NCI-H1105 (cell line): ENCODE data around the gene TAC3.
"Not testable (repeated sequence)": the region's sequence is repeated elsewhere in the genome, so short reads cannot be mapped to it uniquely, and the experiment has no call there.

ENCODE experiments used
- DNase-seq: peaks from one replicate; lab custom pipeline; 2025; lab: John Stamatoyannopoulos, UW

The TAC3 gene

DNA sequence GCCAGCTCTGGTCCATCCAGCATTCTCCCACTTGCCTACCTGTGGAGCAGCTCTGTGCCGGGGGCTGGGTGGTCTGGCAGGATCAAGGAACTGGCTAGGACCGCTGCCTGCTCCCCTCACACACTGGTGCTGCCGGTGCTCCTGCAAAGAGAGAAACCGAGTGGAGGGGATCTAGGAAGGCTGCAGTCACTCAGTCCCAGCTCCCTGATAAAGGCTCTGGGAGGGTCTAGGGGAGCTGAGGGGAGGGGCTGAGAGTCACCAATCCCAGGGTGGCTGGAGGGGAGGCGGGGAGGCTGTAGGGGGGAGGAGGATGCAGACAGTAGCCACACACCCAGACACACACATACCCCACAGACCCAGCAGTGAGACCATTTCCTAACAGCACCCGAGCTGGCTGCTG lies at the start of gene TAC3:
Gene TAC3 (minus strand): TSS at position 182 of the 400 bp plus-strand sequence. CDS start 732 bp downstream, outside the sequence.
- DNase-seq, result no peak

DNA sequence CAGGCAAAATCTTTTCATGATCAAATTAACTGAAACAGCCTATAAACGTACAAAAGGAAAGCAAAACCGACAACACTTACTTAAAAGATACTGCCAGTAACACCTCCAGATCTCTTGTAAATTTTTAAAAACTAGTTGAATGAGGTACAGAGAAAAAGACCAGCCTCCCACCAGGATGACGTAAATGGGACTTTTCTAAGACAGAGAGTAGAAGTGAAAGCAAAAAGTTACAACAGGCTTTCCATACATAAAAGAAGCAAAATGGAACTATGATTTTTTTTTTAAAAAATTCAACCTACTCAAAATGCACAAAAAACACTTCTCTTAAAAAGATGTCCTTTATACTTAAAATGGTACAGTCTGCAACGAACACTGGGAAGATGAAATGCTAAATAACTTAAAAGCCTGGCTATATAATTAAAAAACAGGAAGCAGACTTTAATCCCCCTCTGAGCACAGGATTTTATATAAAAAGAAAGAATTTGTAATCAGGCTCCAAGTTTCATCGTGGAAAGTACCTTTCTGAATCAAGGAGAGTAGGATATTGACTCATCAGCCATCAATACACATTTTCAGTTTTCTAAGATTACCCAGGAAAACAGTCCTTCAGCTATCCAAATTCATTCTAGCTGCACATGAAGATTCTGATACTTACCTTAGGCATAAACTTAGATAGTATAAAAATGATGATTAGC lies 47.8 kb upstream of the TAC3 start:
- DNase-seq, result no peak

DNA sequence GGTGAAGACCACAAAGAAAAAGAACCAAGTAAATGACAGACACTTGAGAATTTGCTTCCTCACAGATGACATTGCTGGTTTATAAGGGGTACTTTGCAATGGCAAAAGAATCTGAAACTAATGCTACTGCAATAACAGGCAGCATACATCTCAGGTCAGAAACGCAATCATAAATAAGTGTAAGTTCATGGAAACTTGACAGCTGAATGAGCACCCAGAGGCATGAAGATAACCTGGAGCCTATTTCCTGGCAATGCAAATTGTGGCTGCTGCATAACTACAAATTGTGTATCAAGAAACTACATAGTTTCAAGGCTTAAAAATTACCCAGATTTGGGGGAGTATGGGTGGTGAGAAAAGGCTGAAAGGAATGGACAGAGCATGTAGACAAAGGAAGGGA lies 42.1 kb upstream of the TAC3 start:
- no peak for DNase-seq

DNA sequence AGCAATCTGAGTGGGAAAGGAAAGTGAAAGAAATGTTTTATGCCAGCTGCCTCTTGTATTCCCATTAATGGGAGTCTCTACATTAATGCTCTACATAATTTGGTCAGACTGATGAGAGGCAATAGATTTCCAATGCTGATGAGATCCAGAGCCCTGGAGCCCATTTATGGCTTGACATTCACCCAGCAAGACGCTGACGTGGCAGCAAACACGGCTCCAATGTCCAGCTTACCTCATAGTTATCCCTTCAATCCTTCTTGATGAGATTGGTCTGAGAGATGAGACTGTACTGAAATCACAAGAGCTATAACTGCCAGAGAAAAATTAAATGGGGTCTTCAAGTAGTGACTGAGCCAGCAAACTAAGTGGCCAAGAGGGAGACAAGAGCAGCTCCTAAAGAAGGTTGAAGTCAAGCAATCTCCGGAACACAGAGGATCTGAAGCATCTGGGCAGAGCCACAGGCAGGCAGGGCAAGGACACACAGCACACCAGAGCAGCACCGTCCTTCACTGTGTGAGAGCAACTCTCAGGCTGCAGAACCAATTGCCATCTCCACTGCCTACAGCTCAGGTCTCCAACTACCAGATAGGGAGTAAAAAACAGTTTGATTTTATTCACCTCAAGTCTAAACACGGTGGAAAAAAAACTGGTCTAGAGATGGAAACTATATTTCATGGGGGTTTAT lies 40.9 kb upstream of the TAC3 start:
- DNase-seq, result no peak

DNA sequence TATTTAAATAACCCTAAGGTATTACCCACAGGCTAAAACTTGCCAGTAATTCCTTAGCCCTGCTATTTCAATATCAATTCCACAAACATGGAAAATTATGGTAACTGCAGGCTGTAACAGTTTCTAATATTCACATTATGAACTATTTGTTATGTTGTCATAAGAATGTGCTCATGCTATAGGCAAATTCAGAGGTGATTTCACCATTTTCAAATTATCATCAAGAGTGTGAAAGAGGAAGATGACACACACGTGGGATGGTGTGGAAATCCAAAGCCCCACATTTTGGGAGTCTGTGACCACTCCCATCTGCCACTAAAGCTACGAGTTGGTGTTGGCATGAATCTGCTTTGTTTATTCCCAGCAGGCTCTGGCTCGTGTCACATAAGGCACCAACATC lies 39.5 kb upstream of the TAC3 start:
- no peak for DNase-seq

DNA sequence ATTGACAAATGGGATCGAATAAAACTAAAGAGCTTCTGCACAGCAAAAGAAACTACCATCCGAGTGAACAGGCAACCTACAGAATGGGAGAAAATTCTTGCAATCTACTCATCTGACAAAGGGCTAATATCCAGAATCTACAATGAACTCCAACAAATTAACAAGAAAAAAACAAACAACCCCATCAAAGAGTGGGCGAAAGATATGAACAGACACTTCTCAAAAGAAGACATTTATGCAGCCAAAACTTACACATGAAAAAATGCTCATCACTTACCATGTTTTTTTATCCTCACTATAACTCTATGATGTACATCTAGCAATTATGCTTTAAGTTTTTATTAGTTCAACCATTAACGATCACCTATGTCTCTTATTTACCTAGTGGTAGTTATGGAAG lies 37.6 kb upstream of the TAC3 start:
- not testable (repeated sequence) for DNase-seq

DNA sequence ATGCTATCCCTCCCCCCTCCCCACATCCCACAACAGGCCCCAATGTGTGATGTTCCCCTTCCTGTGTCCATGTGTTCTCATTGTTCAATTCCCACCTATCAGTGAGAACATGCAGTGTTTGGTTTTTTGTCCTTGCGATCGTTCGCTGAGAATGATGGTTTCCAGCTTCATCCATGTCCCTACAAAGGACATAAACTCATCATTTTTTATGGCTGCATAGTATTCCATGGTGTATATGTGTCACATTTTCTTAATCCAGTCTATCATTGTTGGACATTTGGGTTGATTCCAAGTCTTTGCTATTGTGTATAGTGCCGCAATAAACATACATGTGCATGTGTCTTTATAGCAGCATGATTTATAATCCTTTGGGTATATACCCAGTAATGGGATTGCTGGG lies 36.8 kb upstream of the TAC3 start:
- not testable (repeated sequence) for DNase-seq

DNA sequence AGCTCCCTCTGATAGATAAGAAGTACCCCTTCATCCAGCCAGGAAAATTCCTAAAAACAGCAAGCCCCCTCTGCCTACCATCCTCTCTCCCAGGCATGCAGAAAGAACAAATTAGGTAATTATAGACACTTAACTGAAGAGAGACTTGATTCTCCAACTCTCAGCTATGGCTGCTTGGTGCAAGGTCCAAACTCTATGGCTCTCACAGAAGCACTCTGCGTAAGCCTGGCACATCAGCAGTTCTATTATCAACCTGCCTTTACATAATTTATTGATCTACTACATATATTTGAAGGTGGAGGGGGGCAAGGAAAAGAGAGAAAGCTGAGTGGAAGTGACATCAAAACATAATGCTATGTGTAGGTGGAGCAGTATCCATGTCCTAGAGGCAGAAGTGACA lies 34.7 kb upstream of the TAC3 start:
- DNase-seq, result no peak

DNA sequence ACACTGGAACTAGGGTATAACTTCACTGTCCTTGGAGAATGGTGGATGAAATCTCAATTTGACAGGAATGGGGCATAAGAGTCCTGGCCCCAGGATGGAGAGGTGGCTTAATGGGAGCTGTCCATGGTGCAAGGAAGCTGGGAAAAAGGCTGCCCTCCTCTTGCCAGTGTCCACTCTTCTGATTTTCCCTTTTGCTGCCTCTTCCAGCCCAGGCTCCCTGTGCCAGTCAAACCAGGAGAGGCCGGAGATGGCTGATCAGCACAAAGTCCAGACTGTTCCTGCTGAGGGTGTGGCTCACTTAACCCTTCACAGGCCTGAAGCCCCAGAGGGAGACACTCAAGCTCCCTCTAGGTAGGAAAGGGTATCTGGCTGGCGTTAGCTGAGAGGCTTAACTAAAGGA lies 33.6 kb upstream of the TAC3 start, which contains the start of gene MYO1A:
Gene MYO1A (minus strand): TSS at position 240 of the 400 bp plus-strand sequence. CDS start 1,806 bp downstream, outside the sequence.
- no peak for DNase-seq

DNA sequence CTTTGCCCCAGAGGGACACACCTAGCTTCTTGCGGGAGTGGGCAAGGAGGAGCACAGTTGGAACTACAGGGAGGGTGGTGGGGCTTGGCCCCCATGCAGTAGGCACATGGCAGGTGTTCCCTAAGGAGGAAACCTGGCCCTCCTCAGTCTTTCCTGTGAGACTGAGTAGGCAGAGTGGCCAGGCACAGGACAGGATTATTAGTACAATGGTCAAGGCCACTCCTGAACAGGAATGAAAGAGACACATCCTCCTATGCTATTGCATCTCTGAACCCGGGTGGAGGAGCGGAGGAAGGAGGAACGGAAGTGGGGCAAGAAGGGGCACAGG lies 32.8 kb upstream of the TAC3 start:
- no peak for DNase-seq

DNA sequence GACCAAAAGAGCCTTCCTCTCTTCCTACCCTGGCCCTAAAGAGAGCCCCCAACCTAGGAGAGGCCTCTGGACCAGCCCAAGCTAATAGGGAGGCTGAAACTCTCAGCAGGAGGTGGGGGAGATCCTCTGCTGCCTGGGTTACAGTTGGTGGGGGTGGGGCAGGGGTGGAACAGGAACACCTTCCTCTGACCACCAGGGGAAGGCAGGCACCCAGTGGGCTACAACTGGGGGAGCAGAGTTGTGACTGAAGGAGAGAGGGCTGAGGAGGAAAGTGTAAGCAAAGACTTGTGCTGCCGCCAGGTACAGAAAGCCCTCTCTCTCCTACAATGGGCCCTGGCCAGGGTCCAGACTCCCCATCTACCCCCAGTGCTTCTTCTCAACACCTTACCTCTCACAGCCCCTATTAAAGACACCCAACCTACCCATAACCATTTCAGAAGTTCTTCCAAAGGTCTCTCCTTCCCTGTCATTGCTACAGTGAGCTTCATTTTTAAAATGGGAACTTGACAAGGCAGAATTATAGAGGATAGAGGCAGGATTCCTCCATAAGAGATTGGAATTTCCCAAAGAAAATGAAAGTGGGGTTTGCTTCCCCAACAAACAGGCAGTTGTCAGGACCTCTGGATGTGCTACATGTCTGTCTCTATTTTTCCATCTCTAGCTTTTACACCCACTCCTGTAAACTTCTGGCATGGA lies 32.2 kb upstream of the TAC3 start:
- no peak for DNase-seq

DNA sequence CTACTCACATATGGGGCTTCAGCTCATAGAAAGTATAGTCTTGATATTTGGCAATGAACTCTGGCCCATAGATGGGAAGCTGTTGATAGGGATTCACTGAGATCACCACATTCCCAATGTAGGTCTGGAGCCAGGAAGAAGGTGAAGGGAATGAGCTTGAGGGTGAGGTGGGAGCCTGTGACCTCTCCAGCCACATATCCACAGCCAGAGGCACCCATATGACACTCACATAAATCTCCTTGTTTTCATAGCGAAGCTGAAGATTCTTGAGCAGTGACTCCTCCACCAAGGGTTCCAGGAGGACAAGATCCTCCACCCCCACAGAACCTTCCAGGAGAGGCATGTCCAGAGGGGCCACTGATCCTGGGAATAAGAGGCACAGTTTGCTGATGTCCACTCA lies 31.7 kb upstream of the TAC3 start:
- no peak for DNase-seq

DNA sequence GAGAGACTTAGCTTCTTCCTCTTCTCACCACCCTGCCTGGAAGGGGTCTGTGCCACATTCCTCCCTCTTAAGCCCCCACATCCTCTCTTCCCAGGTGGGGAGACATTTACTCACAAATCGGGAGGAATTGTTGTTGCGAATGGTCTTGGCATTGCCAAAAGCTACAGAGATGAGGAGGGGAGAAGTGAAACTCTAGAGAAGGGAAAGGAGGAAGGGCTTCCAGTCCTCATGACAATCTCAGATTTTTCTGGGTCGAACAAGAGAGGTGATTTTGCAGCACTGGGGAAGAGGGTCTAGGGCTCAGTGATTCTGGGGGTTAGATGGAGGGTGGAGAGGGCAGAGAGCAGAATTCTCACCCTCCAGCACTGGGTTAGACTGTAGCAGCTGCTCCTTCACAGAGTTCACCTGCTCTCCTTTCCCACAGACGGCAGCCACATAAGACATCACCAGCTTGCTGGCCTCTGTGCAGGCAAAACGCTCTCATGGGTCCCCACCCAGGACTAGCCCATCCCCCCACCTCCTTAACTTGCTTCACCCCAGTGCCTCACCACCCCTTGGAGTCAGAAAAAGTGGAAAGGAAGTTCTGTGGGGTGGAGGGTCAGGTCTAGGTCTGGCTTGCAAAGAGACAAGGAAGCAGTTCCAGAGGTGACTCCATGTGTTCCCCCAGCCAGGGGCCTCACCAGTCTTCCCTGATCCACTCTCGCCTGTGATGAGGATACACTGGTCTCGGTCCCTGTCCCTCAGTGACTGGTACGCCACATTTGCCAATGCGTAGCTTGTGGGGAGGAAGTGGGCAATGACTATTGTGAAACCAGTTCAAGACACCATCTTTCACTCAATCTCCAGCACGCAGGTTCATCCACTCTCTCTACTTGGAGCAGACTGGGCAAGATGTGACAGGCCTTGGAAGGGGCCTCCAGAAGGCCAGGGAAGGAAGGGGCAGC lies 30.9 kb upstream of the TAC3 start:
- no peak for DNase-seq

DNA sequence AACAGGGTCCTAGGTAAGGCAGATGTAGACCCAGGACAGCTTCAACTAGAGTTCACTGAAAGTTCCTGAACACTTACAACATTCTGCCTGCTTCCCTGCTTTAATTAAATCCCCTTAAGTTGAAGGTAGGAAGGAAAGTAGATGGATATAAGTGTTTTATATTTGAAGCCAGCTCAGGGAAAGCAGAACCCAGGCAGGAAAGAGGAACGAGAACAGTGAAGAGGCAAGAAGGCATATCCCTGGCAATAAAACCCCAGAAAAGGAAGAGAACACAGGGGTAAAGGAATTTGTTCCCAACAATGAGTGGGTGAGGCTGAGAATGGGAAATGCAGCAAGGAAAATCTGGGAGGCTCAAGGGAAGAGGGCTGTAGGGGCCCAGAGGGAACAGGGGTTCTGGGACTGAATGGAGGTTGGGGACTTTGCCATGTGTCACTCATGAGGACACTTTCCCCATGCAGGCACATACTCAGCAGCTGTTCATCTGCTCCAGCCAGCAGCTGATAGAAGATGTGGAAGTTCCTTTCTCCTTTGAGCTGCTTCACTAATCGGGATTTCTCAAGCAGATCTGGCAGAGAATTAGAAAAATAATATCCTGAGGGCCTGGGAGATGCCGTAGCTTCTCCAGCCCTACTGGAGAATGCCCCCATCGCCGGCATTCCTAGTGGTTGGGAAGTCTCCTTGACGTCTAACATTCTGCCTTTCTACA lies 29.9 kb upstream of the TAC3 start:
- DNase-seq, result no peak

DNA sequence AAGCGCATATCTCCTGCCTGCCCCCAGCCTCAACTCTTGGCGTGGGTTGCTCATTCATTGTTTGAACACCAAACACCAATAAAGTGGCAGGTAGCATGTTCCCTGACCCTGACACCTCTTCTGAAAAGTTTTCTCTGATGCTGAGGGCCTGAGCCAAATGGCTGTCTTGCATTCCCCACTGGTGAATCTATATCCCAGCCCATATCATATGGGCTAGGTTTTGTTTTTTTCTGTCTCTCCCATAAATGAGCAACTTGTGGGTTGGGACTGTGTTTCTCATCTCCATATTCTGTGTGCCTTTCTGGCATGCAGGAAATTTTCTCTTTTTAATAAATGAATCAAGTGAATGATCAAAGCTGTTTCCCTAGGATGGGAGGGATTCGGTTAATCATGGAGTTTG lies 28.6 kb upstream of the TAC3 start:
- DNase-seq, result no peak

DNA sequence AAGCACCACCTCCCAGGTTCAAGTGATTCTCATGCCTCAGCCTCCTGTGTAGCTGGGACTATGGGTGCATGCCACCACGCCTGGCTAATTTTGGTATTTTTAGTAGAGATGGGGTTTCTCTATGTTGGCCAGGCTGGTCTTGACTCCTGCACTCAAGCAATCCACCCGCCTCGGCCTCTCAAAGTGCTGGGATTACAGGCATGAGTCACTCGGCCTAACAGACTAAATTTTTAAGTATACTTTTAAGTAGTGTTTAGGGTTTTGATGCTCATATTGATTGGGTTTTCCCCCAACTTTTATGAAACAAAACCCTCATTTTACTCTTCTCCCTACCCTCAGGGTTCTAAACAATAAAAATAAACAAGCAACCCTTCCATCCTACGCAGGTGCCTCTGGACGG lies 28.1 kb upstream of the TAC3 start:
- DNase-seq, result no peak

DNA sequence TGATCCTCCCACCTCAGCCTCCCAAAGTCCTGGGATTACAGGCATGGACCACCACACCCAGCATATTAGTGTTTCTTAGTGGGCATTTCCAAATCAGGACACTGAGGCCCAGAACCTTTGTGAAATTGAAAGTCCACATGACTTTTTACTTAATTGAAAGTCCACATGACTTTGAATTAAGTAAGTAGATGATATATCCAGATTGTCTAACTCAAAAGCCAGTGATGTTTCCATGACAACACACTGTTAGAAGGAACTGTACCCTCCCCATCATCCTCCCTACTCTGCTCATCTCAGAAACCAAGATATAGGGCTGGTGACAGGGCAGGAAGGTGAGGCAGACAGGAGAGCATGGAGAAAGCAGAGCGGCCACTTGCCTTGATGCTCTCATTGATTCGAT lies 26.4 kb upstream of the TAC3 start:
- no peak for DNase-seq

DNA sequence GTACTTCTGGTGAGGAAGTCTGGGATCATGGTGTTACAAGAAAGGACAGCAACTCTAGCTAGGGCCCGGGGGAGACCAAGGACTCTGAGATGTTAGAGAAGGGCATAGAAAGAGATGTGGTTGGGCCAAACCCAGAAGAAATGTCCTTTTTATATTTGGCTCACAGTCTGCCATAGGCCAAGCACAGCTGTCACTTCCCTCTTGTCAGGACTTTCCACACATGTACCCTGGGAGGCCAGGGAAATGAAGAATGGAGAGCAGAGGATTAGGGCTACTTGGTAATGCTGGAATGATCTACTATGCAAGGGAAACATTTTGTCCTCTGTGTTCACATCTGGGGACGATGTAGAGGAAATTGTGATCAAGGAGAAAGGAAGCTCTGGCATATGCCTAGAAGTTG lies 24.4 kb upstream of the TAC3 start:
- DNase-seq, result no peak

DNA sequence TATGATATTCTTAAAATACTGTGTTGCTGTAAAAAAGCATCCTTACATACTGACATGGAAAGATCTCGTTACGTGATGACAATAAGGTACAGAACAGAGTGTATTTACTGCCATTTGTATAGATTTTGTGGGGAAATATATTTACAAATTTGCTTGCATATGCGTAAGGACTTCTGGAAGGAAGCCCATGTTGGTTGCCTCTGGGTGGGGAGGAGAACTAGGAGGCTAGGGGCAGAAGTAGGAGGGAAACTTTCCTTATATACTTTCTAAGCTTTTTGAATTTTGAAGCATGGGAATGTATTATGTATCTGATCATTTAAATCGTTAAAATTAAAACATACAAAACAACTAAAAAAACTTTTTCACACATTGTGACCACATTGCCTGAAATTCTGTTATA lies 23.9 kb upstream of the TAC3 start:
- no peak for DNase-seq

DNA sequence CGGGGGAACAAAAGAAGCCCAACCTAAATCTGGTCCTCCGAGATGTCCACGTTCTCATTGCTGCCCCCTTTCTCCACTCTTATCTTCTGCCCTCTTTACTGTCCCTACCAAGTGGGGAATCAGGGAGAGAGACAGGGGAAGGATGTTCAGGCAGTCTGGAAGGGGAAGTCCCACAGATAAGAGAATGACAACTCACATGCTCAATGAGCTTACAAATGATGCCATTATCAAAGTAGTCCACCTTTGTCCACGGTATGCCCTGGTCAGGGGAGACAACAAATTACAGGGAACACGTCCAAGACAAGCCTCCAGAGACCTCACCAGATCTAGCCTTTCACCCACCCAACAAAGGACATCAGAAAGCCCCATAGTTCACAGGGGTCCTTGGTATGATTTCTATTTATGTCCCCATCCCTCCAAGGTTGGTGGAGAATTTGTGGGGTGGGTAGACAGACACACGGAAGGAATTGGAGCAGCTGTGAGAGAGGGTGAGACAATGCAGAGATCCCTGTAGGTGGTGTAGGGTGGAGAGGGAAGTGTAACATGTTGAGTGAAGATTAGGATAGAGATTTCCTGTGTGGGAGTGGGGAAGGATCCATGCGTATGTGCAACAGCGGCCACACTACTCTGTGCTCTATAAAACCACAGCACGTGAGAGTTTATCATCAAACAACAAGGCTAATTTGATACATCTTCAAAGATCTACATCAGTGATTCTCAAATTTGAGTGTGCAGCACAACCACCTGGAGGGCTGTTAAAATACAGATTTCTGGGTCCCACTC lies 22.9 kb upstream of the TAC3 start:
- no peak for DNase-seq

DNA sequence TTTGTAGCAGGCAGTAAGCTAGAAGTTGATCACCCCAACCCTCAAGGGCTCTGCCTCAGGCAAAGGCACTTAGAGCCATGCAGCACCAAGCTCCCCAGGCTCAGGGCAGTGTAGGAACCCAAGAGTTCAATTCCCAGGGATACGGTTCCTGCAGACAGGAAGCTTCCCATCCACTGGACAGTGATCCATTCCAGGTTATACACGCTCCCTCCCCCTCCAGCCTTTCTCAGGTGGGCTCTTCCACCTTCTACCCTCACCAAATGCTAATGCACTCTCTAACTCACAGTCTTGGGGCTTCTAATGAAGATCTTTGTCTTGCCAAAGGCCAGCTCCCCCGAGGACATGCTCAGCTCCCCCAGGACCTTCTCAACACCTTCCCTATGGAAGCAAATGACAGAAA lies 20.9 kb upstream of the TAC3 start:
- no peak for DNase-seq
